PC-3 (cell line): ENCODE results near the gene AJAP1.

Experiments used
- EZH2 ChIP-seq: fragments of 300-600 bp; sonication (generic); IDR thresholded peaks from one replicate; pipeline ENCODE4 v1.6.1; 2017; ENCODE audit warnings: antibody characterized with exemption, mild to moderate bottlenecking, low read length; ENCODE audit not compliant: unreplicated experiment
- TF ChIP-seq, protein P1 (sequence below): fragments of 300-600 bp; sonication (generic); conservative IDR thresholded peaks from 2 replicates; pipeline ENCODE4 v1.5.1; 2017; ENCODE audit warnings: antibody characterized with exemption, low read depth, mild to moderate bottlenecking, low read length

GRCh38 chr1:4681026-4681425 is 26.6 kb downstream of the AJAP1 start:
- TF ChIP-seq, protein P1, sequence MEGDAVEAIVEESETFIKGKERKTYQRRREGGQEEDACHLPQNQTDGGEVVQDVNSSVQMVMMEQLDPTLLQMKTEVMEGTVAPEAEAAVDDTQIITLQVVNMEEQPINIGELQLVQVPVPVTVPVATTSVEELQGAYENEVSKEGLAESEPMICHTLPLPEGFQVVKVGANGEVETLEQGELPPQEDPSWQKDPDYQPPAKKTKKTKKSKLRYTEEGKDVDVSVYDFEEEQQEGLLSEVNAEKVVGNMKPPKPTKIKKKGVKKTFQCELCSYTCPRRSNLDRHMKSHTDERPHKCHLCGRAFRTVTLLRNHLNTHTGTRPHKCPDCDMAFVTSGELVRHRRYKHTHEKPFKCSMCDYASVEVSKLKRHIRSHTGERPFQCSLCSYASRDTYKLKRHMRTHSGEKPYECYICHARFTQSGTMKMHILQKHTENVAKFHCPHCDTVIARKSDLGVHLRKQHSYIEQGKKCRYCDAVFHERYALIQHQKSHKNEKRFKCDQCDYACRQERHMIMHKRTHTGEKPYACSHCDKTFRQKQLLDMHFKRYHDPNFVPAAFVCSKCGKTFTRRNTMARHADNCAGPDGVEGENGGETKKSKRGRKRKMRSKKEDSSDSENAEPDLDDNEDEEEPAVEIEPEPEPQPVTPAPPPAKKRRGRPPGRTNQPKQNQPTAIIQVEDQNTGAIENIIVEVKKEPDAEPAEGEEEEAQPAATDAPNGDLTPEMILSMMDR: no peak
- TF ChIP-seq EZH2: no peak
